SH-SY5Y (cell line): ENCODE results near the gene NMNAT1.

ENCODE experiments used
- GATA2 ChIP-seq: IDR thresholded peaks from 2 replicates; pipeline ENCODE4 v1.6.1; 2011; ENCODE audit warnings: mild to moderate bottlenecking, low read depth, low read length
- GATA3 ChIP-seq: IDR thresholded peaks from 2 replicates; pipeline ENCODE4 v1.6.1; 2011; ENCODE audit warnings: low read depth, mild to moderate bottlenecking, low read length, moderate library complexity

DNA sequence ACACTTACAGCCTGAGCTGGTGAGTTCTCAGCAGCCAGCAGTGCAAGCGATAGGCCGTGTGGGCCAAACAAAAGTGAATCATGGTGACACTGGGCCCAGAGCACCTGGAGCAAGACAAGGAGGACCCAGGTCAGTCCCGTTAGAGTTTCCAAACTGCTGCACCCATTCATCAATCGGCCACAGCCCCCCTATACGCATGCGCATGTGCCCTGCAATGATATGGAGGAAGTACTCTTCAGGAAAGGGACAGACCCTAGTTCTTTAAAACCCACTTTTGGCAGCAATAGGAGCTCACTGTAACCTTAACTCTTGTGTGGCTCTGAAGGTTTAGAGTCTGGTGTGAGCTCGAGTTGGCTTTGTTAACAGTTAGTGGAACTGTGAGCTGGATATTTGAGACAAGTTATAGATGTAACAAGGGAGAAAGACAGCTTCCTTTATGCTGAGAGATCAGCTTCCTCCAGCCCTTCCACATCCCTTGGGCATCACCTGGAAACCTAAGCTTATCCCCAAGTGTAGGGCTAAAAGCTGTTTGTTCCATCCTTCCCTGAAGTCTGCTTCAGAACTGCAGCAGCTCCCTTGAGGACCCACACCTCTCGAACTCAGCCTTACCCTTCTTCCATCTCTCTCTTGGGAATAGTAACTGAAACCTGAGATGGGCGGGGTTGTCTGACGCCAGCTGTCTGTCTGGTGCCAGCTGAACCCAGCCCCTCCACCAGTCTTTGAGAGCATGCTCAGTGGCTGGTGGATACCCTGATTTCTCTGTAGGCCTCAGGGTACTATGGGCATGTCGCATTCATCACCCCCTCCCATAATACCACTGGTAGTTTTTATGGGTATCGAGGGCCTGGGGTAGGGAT is 17.7 kb downstream of the NMNAT1 start:
- TF ChIP-seq GATA2 (no peak), GATA3 (no peak)
